GM19238 (cell line): Measurements from ENCODE around the gene CLEC7A.

Experiments used
- DNase-seq: peaks from one replicate; pipeline ENCODE4 v3.0.0; 2011; ENCODE audit warnings: low spot score; ENCODE audit not compliant: insufficient read length

The CLEC7A gene

DNA sequence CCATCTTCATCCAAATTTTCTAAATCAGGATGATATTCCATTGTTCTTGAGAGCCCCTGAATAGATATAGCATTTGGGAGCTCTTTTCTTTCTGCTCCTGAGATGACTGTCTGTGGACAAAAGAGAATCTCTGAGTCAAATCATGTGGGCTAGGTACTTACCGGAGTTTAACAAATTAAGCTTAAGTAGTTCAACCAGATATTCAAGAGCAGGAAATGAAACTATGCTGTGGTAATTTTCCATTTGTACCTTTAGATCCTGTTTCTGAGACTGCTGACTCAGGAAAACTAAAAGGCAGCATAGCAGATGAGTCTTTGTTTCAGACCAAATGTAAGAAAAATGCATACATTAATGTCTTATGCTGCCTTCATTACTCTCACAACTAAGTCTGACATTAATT, at the start of gene CLEC7A:
CLEC7A (minus strand) TSS at position 158 of the 400 bp plus-strand sequence; CDS start at position 41, 117 bp downstream.
- no peak for DNase-seq

- no peak for DNase-seq
Measured at GRCh38 chr12:10179776-10180181, 49.8 kb upstream of the CLEC7A start.

DNA sequence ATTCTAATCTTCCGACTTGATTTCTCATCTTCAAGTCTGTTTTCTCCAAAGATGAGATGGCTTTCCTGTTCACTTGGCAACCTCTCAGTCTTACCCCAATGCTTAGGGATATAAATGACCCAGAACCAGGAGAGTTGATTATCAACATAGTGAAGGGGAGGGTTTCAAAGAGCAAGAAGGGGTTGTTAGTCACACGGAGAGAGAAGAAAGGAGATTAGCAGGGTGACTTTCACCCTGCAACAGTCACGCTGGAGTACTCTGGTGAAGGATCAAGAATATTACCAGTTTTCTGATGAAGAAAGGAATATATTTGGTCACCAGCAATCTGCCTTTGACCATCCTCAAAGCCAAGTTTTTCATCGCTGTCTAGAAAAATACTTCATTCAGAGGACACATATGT, 48.8 kb upstream of the CLEC7A start, which contains the start of gene TMEM52B:
TMEM52B (plus strand) TSS at position 212 of the 400 bp plus-strand sequence. CDS start 543 bp downstream, outside the sequence.
- DNase-seq, result no peak

GRCh38 chr12:10175846-10176636, 46.0 kb upstream of the CLEC7A start:
- no peak for DNase-seq

- DNase-seq, result no peak
Measured at GRCh38 chr12:10174986-10175614, 45.1 kb upstream of the CLEC7A start.

DNA sequence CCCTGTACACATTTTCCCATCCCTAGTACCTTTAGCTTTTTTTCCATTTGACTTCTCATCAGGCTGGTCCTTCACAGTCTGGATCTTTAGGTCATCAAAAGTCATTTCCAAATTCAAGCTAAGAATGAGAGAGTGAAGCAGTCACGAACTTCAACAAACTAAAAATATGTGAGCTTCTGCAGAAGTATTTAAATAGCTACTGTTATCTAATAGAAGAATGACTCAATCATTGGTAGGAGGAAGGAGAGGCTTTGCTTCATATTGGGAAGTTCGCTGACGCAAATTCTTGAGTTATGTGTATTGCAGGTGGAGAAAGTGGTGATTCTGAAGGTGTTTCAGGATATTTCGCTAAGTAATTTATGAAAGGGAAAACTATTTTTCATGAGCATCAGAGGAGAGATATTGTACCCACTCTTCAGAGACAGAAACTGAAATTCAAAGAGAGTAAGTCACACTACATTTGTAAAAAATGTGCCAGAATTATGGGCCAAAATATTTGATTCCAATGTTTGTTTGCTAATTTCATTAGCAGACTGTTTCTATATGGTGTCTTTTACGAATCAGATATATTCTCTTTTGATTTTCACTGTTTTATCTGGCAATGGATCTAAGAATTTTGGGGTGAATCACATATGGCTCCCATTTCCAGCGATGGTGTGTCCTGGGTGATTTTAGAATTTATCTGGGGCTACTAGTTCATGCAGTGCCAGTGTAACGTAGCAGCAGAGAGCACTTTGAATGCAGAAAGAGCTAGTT, 42.2 kb upstream of the CLEC7A start, which contains the start of gene OLR1:
OLR1 (minus strand) TSS at position 160 of the 756 bp plus-strand sequence; CDS start at position 105, 55 bp downstream.
- DNase-seq, result no peak

DNA sequence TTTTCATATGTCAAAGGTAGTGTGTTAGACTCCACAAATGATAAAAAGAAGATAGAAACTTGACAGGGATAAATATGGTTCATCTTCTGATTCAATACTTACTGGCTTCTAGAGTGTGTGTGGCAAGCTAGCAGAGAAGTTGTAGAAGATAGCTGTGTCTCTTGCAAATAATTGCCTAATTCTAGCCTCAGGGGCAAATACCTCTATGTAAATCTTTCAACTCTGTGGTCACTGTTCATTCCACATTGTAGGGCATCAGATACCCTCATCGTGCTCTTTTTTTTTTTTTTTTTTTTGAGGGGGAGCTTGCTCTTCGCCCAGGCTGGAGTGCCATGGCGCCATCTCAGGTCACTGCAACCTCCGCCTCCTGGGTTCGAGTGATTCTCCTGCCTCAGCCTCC, 40.2 kb upstream of the CLEC7A start:
- DNase-seq, result no peak

DNA sequence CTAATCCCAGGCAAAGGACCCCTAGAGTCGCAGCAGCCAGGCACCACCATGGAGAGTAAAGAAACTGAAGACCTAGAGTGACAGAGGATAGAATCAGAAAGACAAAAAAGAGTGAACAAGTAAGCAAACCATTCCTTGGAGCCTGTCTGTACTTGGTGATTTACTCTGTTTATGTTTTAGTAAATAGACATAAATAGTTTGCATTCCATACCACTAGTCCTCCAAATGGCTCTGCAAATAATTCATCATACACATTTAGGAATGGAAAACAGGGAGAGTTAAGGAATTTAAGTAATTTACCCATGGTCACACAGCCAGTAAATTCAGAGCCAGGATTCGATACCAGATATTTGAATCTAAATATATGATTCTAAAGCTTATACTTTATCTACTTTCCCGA, 39.1 kb upstream of the CLEC7A start:
- DNase-seq, result no peak

DNA sequence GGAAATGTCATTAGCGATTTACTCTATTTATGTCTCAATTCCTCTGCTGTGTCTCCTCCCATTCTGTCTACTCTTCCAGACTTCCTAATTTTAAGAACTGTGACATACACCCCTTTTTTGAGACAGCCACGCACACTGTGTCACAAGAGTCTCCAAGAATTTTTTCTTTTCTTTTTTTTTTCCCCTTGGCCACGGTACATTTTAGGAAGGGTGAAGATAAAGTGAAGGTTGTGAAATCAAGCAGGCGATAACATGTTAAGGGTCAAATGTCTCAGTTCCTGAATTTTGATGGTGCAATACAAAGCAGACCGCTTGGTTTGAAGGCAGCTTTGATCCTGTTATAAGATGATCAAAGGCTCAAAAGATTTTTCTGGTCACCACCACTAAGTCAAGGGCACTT, 37.6 kb upstream of the CLEC7A start:
- DNase-seq, result no peak

DNA sequence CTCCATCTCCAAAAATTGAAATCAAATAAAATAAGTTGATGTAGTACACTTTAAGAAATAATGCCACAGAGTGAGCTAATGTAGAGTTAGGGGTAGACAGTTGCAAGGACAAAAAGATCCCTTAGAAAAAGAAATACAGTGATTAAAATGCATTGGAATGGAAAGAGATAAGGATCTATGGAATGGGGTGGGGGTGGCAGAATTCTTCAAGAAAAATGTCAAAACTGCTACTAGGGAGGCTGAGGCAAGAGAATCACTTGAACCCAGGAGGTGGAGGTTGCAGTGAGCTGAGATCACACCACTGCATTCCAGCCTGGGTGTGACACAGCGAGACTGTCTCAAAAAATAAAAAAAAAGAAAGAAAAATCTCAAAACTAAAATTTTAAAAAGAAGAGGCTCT, 35.4 kb upstream of the CLEC7A start:
- DNase-seq, result no peak

- DNase-seq, result no peak
Measured at GRCh38 chr12:10163084-10163483, 33.1 kb upstream of the CLEC7A start.

DNA sequence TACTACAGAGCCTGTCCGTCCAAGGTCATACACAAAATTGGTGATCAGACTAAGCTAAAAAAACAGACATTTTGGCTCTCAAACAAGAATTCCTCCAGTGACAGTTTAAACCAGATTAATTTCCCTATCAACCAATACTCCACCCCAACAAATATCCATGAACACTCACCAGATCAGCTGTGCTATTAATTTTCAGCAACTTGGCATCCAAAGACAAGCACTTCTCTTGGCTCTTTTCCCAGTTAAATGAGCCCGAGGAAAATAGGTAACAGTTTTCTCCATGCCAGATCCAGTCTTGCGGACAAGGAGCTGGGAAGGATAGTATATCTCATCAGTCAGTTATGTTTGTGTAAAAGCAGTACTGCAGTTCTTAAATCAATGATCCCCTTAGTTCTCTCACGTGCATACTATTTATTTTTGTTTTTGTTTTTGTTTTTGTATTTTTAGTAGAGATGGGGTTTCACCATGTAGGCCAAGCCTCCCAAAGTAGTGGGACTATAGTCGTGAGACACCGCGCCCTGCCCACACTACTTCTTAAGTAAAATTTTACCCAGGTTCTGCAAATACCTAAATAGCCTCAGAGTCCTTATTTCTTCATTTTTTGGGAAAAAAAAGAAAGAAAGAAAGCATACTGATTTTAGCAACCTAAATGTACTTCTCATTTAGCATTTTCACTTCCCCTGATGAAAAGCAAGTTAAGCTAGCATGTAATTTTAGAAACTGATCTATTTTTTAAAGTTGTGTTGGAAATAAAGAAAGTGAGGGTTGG, 30.8 kb upstream of the CLEC7A start:
- no peak for DNase-seq

GRCh38 chr12:10159280-10159679, 29.3 kb upstream of the CLEC7A start:
- DNase-seq, result no peak

DNA sequence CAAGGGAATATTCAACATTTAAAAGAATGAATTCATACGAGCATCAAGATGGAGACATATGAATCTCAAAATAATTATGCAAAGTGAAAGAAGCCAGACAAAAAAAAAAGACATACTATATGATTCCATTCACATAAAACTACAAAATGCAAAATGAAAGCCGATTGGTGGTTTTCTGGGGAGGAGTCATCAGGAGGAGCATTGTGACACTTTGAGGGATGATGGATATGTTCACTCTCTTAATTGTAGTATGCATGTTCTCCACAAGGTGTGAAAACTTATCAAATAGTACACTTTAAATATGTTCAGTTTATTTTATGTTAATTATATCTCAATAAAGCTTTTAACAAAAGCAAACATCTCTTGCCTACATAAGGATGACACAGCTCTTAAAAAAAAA, 28.4 kb upstream of the CLEC7A start:
- no peak for DNase-seq

DNA sequence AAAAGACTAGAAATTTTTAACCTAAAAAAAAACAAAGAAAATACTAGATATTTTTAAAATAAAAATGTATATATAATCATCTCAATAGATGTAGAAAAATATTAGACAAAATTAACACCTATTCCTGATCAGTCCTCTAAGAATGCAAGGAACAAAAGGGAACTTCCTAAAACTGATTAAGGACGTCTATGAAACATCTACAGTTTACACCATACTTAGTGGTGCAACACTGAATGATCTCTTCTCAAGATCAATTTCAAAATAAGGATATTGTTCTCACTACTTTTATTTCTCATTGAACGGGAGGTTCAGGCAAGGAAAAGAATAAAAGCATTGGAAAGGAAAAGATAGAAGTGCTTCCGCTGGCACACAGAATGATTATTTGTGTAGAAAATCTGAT, 26.0 kb upstream of the CLEC7A start:
- no peak for DNase-seq

DNA sequence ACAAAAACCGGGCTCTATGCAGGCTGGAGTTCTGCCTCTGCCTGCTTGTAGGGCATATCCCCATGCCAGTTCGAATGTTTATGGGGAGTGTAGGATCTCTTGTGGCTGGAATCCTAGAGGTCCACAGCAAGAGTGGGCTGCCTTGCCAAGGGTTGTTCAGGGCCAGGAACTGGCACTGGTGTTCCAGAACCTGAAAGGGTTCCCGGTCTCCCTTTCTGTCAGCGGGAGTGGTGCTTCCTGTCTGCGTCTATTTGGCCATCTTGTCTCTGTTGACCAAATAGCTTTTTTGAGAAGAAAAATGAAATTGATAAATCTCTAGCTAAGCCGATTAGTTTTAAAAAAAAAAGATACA, 24.1 kb upstream of the CLEC7A start:
- DNase-seq, result no peak

- peak; percentile 25 for DNase-seq
Measured at GRCh38 chr12:10153271-10154144, 23.5 kb upstream of the CLEC7A start.

DNA sequence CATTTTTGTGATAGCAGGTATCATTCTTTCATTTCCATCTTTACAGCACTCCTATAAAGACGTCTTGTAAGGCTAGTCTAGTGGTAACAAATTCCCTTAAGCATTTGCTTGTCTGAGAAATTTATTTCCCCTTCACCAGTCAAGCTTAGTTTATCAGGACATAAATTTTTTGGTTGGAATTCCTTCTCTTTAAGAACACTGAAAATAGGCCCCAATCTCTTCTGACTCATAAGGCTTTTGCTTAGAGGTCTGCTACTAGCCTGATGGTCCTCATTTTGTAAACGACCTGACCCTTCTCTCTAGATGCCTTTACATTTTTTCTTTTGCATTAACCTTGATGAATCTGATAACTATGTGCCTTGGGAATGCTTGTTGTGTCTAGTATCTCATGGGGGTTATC, 21.6 kb upstream of the CLEC7A start:
- DNase-seq, result no peak

- no peak for DNase-seq
Measured at GRCh38 chr12:10147714-10148403, 17.9 kb upstream of the CLEC7A start.
